ENCODE measurements around the gene ITIH5. TPM values are rescaled to one million over a fixed set of nuclear protein-coding genes. Genes with fewer than 3 reads are reported as not detected.

ITIH5 gene
- total and polyA plus RNA-seq, 2 donors (not counting 1 experiment from before 2014, with no cell fraction given): not detected

- CTCF ChIA-PET: interaction anchor here (0.9 kb wide), 1 partner anchor 13 kb away, joined by 3 read pairs; no protein-coding TSS in a partner anchor
- POLR2A ChIA-PET: no interaction called here
- no peak overlapping the region for H3K27ac ChIP-seq (ENCODE audit: low read length in 2 of 2)
Observed at GRCh38 chr10:7538970-7539654, 127.7 kb downstream of the ITIH5 start.

More at GRCh38 chr10:7538970-7539654, 127.7 kb downstream of the ITIH5 start:
- H3K4me1 Mint-ChIP-seq: no peaks in the 10 kb centered on the region
- H3K4me3 Mint-ChIP-seq: no peak overlapping the region
- no peak overlapping the region for H3K9ac ChIP-seq (ENCODE audit: low read length)
- DNase-seq (no peak), ATAC-seq (ENCODE audit: low read depth) (no peak)
- H3K9me3 Mint-ChIP-seq (ENCODE audit: insufficient read depth): peaks cover 6% of the 10 kb centered on the region
- H3K4me1 ChIP-seq (ENCODE audit: control insufficient read depth in 2 of 2, insufficient read depth in 2 of 2, low read length in 2 of 2): no peaks in the 10 kb centered on the region
- H3K27ac Mint-ChIP-seq: no peak overlapping the region
- H3K9me3 ChIP-seq (ENCODE audit: control extremely low read depth in 1 of 3, control insufficient read depth in 2 of 3, insufficient read depth in 1 of 3, low read length in 2 of 3): peaks cover 0 to 4% (median 0%) of the 10 kb centered on the region in 3 donors
- H4K20me1 ChIP-seq (ENCODE audit: control insufficient read depth, insufficient read depth, low read length, poor library complexity, severe bottlenecking): no peaks in the 10 kb centered on the region
- no peak overlapping the region for H2AFZ ChIP-seq (ENCODE audit: insufficient read depth, low read depth, low read length, poor library complexity, severe bottlenecking)
- no peaks in the 10 kb centered on the region for H3K36me3 ChIP-seq (replicated peaks in 1 of 2; ENCODE audit: control extremely low read depth in 1 of 2, control insufficient read depth in 1 of 2, extremely low read depth in 1 of 2, insufficient read depth in 2 of 2, low read length in 1 of 2)
- H3K4me2 ChIP-seq (replicated peaks; ENCODE audit: low read depth, low read length, poor library complexity, severe bottlenecking): no peak overlapping the region
- 95% methylated on average over 4 of the region's 6 CpGs for WGBS (ENCODE audit: insufficient coverage)
- intact Hi-C loops (cut with micrococcal nuclease): no loop called here
- no peaks in the 10 kb centered on the region for H3K79me2 ChIP-seq (ENCODE audit: control insufficient read depth, insufficient read depth, low read length)
- TF ChIP-seq CTCF (IDR thresholded peaks at IDR 0.05) (no peak), EZH2 (IDR thresholded peaks at IDR 0.05; ENCODE audit: borderline replicate concordance, insufficient read depth, low read depth, low read length, poor library complexity, severe bottlenecking) (no peak)
- no peaks in the 10 kb centered on the region for H3K27me3 ChIP-seq (replicated peaks in 1 of 4; ENCODE audit: control extremely low read depth in 1 of 4, control insufficient read depth in 3 of 4, insufficient read depth in 4 of 4, low read length in 3 of 4)
- H3K4me3 ChIP-seq (ENCODE audit: control extremely low read depth in 1 of 5, extremely low read depth in 1 of 5, insufficient read depth in 1 of 5, low read depth in 2 of 5, low read length in 4 of 5): no peak overlapping the region
- H3K27me3 Mint-ChIP-seq: peaks cover 4% of the 10 kb centered on the region
